ENCODE data around the gene ATF7IP. TPM values are rescaled to one million over a fixed set of nuclear protein-coding genes. Genes with fewer than 3 reads are reported as not detected.
A peak's percentile ranks its signal among the peaks of the same experiment; 100 is the strongest.
"Not testable (repeated sequence)": the region's sequence is repeated elsewhere in the genome, so short reads cannot be mapped to it uniquely, and the experiment has no call there.

Gene ATF7IP
- total RNA-seq, 1 donor from 2014 or later = 212 TPM

GRCh38 chr12:14395074-14395778 lies 29.7 kb downstream of the ATF7IP start:
- no peaks in the 10 kb centered on the region for H3K27me3 Mint-ChIP-seq (ENCODE audit: low read depth)
- peaks cover 25% of the 10 kb centered on the region for H3K36me3 Mint-ChIP-seq (ENCODE audit: low read depth)
- peaks cover 7% of the 10 kb centered on the region for H3K9me3 Mint-ChIP-seq
- peak overlapping the region; percentile 52 for H3K4me3 Mint-ChIP-seq
- peaks cover 75% of the 10 kb centered on the region for H3K4me1 Mint-ChIP-seq
- no peak for TF ChIP-seq CTCF (conservative IDR thresholded peaks at IDR 0.05)
- H3K27ac Mint-ChIP-seq (ENCODE audit: unreplicated experiment) = no peak overlapping the region
- no peak for DNase-seq (ENCODE audit: low read depth, low spot score)

GRCh38 chr12:14396071-14396470 lies 30.6 kb downstream of the ATF7IP start:
- TF ChIP-seq CTCF (conservative IDR thresholded peaks at IDR 0.05) = no peak
- Mint-ChIP-seq H3K9me3 (peaks cover 7% of the 10 kb centered on the region), H3K27ac (ENCODE audit: unreplicated experiment) (peak overlapping the region; percentile 63)

GRCh38 chr12:14399871-14400270 lies 34.4 kb downstream of the ATF7IP start:
- Mint-ChIP-seq H3K36me3 (ENCODE audit: low read depth) (peaks cover 34% of the 10 kb centered on the region), H3K27ac (ENCODE audit: unreplicated experiment) (no peak overlapping the region), H3K9me3 (peaks cover 7% of the 10 kb centered on the region), H3K4me3 (no peak overlapping the region), H3K27me3 (ENCODE audit: low read depth) (no peaks in the 10 kb centered on the region), H3K4me1 (peaks cover 64% of the 10 kb centered on the region)
- TF ChIP-seq CTCF (conservative IDR thresholded peaks at IDR 0.05) = no peak
- no peak for DNase-seq (ENCODE audit: low read depth, low spot score)

More at GRCh38 chr12:14396071-14396470, 30.6 kb downstream of the ATF7IP start:
- Mint-ChIP-seq H3K4me3 (no peak overlapping the region), H3K36me3 (ENCODE audit: low read depth) (peaks cover 31% of the 10 kb centered on the region), H3K4me1 (peaks cover 68% of the 10 kb centered on the region), H3K27me3 (ENCODE audit: low read depth) (no peaks in the 10 kb centered on the region)
- DNase-seq (ENCODE audit: low read depth, low spot score) = no peak

GRCh38 chr12:14400599-14400998 lies 35.1 kb downstream of the ATF7IP start:
- no peak overlapping the region for H3K27ac Mint-ChIP-seq (ENCODE audit: unreplicated experiment)
- no peak for DNase-seq (ENCODE audit: low read depth, low spot score)
- peaks cover 63% of the 10 kb centered on the region for H3K4me1 Mint-ChIP-seq
- H3K27me3 Mint-ChIP-seq (ENCODE audit: low read depth) = no peaks in the 10 kb centered on the region
- no peak for TF ChIP-seq CTCF (conservative IDR thresholded peaks at IDR 0.05)
- no peak overlapping the region for H3K4me3 Mint-ChIP-seq
- H3K9me3 Mint-ChIP-seq = peaks cover 9% of the 10 kb centered on the region
- peaks cover 37% of the 10 kb centered on the region for H3K36me3 Mint-ChIP-seq (ENCODE audit: low read depth)

GRCh38 chr12:14401267-14401666 lies 35.8 kb downstream of the ATF7IP start:
- Mint-ChIP-seq H3K4me1 (peaks cover 61% of the 10 kb centered on the region), H3K36me3 (ENCODE audit: low read depth) (peaks cover 36% of the 10 kb centered on the region), H3K4me3 (peak overlapping the region; percentile 47)
- H3K9me3 Mint-ChIP-seq; DNase-seq (ENCODE audit: low read depth, low spot score); H3K27me3 Mint-ChIP-seq (ENCODE audit: low read depth); H3K27ac Mint-ChIP-seq (ENCODE audit: unreplicated experiment): not testable (repeated sequence)

- peaks cover 6% of the 10 kb centered on the region for H3K9me3 Mint-ChIP-seq
- peaks cover 52% of the 10 kb centered on the region for H3K4me1 Mint-ChIP-seq
- peaks cover 28% of the 10 kb centered on the region for H3K36me3 Mint-ChIP-seq (ENCODE audit: low read depth)
- peak overlapping the region; percentile 57 for H3K27ac Mint-ChIP-seq (ENCODE audit: unreplicated experiment)
- H3K4me3 Mint-ChIP-seq = no peak overlapping the region
- DNase-seq (ENCODE audit: low read depth, low spot score) = no peak
- no peaks in the 10 kb centered on the region for H3K27me3 Mint-ChIP-seq (ENCODE audit: low read depth)
- TF ChIP-seq CTCF (conservative IDR thresholded peaks at IDR 0.05) = no peak
Observed at GRCh38 chr12:14402697-14403096, 37.2 kb downstream of the ATF7IP start.
